Mucosa of descending colon (tissue), 3 donors: ENCODE measurements around the gene NMRK2. TPM values are rescaled to one million over a fixed set of nuclear protein-coding genes. Genes with fewer than 3 reads are reported as not detected.

Experiments used
- ATAC-seq: fragments of 200-7000 bp; cut with Tn5 transposase; one replicate; pipeline ENCODE4 v1.9.1; 2020; ENCODE audit warnings: mild to moderate bottlenecking, moderate library complexity
- DNase-seq, 3 donors: peaks; one replicate each; pipeline ENCODE4 v3.0.0-alpha.2; 2020
- H3K36me3 ChIP-seq: fragments of 200-600 bp; one replicate; pipeline ENCODE4 v1.8.0; 2021; ENCODE audit warnings: low read depth, mild to moderate bottlenecking
- H3K4me1 ChIP-seq: fragments of 200-600 bp; one replicate; pipeline ENCODE4 v1.8.0; 2021; ENCODE audit warnings: low read depth, mild to moderate bottlenecking
- H3K4me3 ChIP-seq: fragments of 200-600 bp; one replicate; pipeline ENCODE4 v1.8.0; 2021; ENCODE audit warnings: mild to moderate bottlenecking
- H3K9me3 ChIP-seq: fragments of 200-600 bp; one replicate; pipeline ENCODE4 v1.8.0; 2021; ENCODE audit warnings: mild to moderate bottlenecking
- CTCF ChIP-seq: fragments of 200-600 bp; IDR thresholded peaks from one replicate; pipeline ENCODE4 v1.8.0; 2022; ENCODE audit warnings: antibody characterized with exemption, mild to moderate bottlenecking
- intact Hi-C, 2 donors: fragments of 100-400 bp; cut with DNase I in 1 of 2; cut with micrococcal nuclease in 1 of 2; formaldehyde crosslinking; loops; one replicate each; pipeline versions ENCODE4 v1.11.0 to v1.11.1; 2022; cut with DNase I, micrococcal nuclease
- total RNA-seq, 3 donors: library from RNA; stranded (reverse); fragmentation: NEBNext Ultra II Directional in 2 of 3; extraction: Animal tissue kit (Norgen Biotek cat#: 25700) in 2 of 3; gene quantifications; one replicate each; pipeline versions ENCODE4 v1.2.1 to v1.2.4, GENCODE V29; 2021 to 2023
- donor health status: DM: no; HTN: no; CAD: no; lungs with moderate emphysema.
- donor health status: DM: no; HTN: no; CAD: no.
- donor health status: DM: no; HTN: yes; CAD: no.

Gene NMRK2
- total RNA-seq, 3 donors from 2014 or later = 0.36 TPM; not detected in 2

DNA sequence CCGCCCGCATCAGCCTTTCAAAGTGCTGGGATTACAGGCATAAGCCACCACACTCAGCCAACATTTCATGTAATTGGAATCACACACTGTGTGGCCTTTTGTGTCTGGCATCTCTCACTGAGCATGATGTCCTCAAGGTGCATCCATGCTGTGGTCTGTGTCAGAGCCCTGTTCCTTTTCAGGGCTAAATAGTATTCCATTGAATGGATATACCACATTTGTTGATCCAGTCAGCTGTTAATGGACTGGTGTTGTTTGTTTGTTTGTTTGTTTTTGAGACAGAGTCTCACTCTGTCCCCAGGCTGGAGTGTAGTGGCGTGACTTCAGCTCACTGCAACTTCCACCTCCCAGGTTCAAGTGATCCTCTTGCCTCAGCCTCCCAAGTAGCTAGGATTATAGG, 34.4 kb upstream of the NMRK2 start:
- no peak for TF ChIP-seq CTCF
- no peaks in the 10 kb centered on the region for H3K9me3 ChIP-seq
- intact Hi-C loops = no loop called here
- H3K4me1 ChIP-seq = no peaks in the 10 kb centered on the region
- DNase-seq (no peak), ATAC-seq (no peak)
- H3K4me3 ChIP-seq = no peak overlapping the region
- no peaks in the 10 kb centered on the region for H3K36me3 ChIP-seq

- ATAC-seq = peak; percentile 27
Observed at GRCh38 chr19:3899531-3900294, 33.2 kb upstream of the NMRK2 start.

DNA sequence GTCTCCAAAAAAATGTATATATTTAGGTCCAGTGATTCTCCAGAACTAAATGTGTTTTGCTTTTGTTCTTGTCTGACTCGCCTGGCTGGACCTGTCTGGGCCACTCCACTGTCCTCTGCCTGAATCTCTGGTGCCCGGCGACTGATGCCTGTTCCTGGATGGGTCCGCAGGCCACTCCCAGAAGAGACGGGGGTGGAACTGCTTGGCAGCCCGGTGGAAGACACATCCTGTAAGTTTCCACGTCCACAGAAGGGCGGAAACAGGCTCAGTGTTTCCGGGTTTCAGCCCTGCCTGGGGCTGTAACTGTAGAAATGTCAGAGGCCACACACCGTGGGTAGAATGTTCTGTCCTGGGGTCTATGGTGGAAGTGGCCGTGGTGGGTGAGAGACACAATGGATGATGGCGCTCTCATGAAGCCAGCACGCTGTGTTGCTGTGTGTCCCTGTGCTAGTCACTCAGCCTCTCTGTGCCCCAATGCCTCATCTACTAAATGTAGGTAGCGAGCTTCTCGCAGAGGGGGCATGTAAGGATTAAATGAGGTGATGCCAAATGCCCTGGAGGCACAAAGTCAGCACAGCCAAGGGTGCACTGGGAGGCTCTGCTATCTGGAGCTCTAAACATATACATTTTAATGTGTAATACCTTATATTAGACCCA, 30.4 kb upstream of the NMRK2 start:
- Histone ChIP-seq H3K9me3 (no peaks in the 10 kb centered on the region), H3K4me1 (no peaks in the 10 kb centered on the region), H3K36me3 (no peaks in the 10 kb centered on the region), H3K4me3 (no peak overlapping the region)
- intact Hi-C loops = no loop called here
- no peak for TF ChIP-seq CTCF
- no peak for DNase-seq
- no peak for ATAC-seq

More at GRCh38 chr19:3899531-3900294, 33.2 kb upstream of the NMRK2 start:
- Histone ChIP-seq H3K4me1 (no peaks in the 10 kb centered on the region), H3K4me3 (no peak overlapping the region), H3K36me3 (no peaks in the 10 kb centered on the region), H3K9me3 (no peaks in the 10 kb centered on the region)
- no peak for TF ChIP-seq CTCF
- intact Hi-C loops = no loop called here
- peak in 1 of 3 donors; percentile 4 for DNase-seq

- DNase-seq = no peak
- Histone ChIP-seq H3K36me3 (no peaks in the 10 kb centered on the region), H3K4me3 (no peak overlapping the region), H3K4me1 (no peaks in the 10 kb centered on the region), H3K9me3 (no peaks in the 10 kb centered on the region)
- no peak for TF ChIP-seq CTCF
- no peak for ATAC-seq
- intact Hi-C loops = no loop called here
Observed at GRCh38 chr19:3904233-3904632, 28.6 kb upstream of the NMRK2 start.

DNA sequence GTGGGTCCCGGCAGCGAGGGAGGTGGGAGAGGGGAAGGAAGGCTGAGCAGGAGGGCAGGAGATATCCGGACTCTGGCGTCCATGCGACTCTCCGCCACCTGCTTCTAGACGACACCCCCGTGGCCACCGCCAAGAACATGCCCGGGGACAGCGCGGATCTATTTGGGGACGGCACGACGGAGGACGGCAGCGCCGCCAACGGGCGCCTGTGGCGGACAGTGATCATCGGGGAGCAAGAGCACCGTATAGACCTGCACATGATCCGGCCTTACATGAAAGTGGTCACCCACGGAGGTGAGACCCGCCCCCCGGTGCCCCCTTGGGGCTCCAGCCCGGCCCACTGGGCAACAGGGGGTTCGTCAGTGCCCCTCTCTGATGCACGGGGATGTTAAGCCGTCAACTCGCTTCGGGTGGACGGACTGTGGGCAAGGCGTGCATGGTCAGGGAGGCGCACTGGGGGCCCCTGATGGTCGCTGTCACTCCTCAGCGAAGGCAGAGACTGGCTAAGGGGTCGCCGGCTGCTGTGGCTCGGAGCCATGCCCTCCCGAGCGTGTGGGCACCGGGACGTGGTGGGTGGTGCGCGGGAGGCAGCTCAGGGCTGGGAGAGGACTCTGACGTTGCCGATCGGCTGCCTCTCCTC, 25.1 kb upstream of the NMRK2 start:
- Histone ChIP-seq H3K36me3 (no peaks in the 10 kb centered on the region), H3K9me3 (peaks cover 8% of the 10 kb centered on the region), H3K4me1 (no peaks in the 10 kb centered on the region), H3K4me3 (no peak overlapping the region)
- DNase-seq (no peak), ATAC-seq (no peak)
- intact Hi-C loops = no loop called here
- TF ChIP-seq CTCF = no peak
